HEK293 (cell line): ENCODE measurements around the gene GPR17.

ENCODE experiments used
- AEBP2 ChIP-seq: fragments of 450-650 bp; formaldehyde crosslinking; IDR thresholded peaks from 2 replicates; pipeline ENCODE4 v1.5.1; 2016; ENCODE audit warnings: missing biosample characterization, missing genetic modification characterization, borderline replicate concordance
- KLF9 ChIP-seq: fragments of 450-650 bp; formaldehyde crosslinking; IDR thresholded peaks from 2 replicates; pipeline ENCODE4 v1.5.1; 2016; ENCODE audit warnings: missing biosample characterization, missing genetic modification characterization, low read depth
- TCF7L2 ChIP-seq: IDR thresholded peaks from 2 replicates; pipeline ENCODE4 v1.6.1; 2011; ENCODE audit warnings: low read depth, mild to moderate bottlenecking, inconsistent platforms, low read length, moderate library complexity, borderline replicate concordance
- ZFP69B ChIP-seq: fragments of 450-650 bp; formaldehyde crosslinking; IDR thresholded peaks from 2 replicates; pipeline ENCODE4 v1.5.1; 2016; ENCODE audit warnings: missing biosample characterization, missing genetic modification characterization
- ZNF302 ChIP-seq: fragments of 450-650 bp; formaldehyde crosslinking; IDR thresholded peaks from 2 replicates; pipeline ENCODE4 v1.5.1; 2016; ENCODE audit warnings: missing biosample characterization, missing genetic modification characterization, low read depth
- ZNF311 ChIP-seq: fragments of 450-650 bp; formaldehyde crosslinking; IDR thresholded peaks from 2 replicates; pipeline ENCODE4 v1.5.1; 2017; ENCODE audit warnings: missing biosample characterization, missing genetic modification characterization, borderline replicate concordance
- ZNF362 ChIP-seq: fragments of 450-650 bp; formaldehyde crosslinking; IDR thresholded peaks from 2 replicates; pipeline ENCODE4 v1.5.1; 2016; ENCODE audit warnings: missing biosample characterization, missing genetic modification characterization
- ZNF391 ChIP-seq: fragments of 450-650 bp; formaldehyde crosslinking; IDR thresholded peaks from 2 replicates; pipeline ENCODE4 v1.5.1; 2016; ENCODE audit warnings: low read depth, missing biosample characterization, missing genetic modification characterization, borderline replicate concordance
- ZNF701 ChIP-seq: fragments of 450-650 bp; formaldehyde crosslinking; IDR thresholded peaks from 2 replicates; pipeline ENCODE4 v1.5.1; 2016; ENCODE audit warnings: missing biosample characterization, missing genetic modification characterization
- TF ChIP-seq, protein P1 (sequence below): fragments of 450-650 bp; formaldehyde crosslinking; IDR thresholded peaks from 2 replicates; pipeline ENCODE4 v1.5.1; 2016; ENCODE audit warnings: missing biosample characterization, missing genetic modification characterization, borderline replicate concordance
- TF ChIP-seq, protein P2 (sequence below): fragments of 450-650 bp; formaldehyde crosslinking; IDR thresholded peaks from 2 replicates; pipeline ENCODE4 v1.5.1; 2016; ENCODE audit warnings: missing biosample characterization, missing genetic modification characterization
- TF ChIP-seq, protein P3 (sequence below): fragments of 450-650 bp; IDR thresholded peaks from 2 replicates; pipeline ENCODE4 v1.5.1; 2018; ENCODE audit warnings: missing biosample characterization, mild to moderate bottlenecking, missing genetic modification characterization
- TF ChIP-seq, protein P4 (sequence below): fragments of 450-650 bp; formaldehyde crosslinking; IDR thresholded peaks from 2 replicates; pipeline ENCODE4 v1.5.1; 2017; ENCODE audit warnings: missing biosample characterization, missing genetic modification characterization

GPR17 gene

GRCh38 chr2:127640082-127641072 lies 5.6 kb upstream of the GPR17 start (continued):
- TF ChIP-seq, protein P1, sequence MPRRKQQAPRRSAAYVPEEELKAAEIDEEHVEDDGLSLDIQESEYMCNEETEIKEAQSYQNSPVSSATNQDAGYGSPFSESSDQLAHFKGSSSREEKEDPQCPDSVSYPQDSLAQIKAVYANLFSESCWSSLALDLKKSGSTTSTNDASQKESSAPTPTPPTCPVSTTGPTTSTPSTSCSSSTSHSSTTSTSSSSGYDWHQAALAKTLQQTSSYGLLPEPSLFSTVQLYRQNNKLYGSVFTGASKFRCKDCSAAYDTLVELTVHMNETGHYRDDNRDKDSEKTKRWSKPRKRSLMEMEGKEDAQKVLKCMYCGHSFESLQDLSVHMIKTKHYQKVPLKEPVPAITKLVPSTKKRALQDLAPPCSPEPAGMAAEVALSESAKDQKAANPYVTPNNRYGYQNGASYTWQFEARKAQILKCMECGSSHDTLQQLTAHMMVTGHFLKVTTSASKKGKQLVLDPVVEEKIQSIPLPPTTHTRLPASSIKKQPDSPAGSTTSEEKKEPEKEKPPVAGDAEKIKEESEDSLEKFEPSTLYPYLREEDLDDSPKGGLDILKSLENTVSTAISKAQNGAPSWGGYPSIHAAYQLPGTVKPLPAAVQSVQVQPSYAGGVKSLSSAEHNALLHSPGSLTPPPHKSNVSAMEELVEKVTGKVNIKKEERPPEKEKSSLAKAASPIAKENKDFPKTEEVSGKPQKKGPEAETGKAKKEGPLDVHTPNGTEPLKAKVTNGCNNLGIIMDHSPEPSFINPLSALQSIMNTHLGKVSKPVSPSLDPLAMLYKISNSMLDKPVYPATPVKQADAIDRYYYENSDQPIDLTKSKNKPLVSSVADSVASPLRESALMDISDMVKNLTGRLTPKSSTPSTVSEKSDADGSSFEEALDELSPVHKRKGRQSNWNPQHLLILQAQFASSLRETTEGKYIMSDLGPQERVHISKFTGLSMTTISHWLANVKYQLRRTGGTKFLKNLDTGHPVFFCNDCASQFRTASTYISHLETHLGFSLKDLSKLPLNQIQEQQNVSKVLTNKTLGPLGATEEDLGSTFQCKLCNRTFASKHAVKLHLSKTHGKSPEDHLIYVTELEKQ (tag by site-specific recombination) = no peak
- TF ChIP-seq ZFP69B (tag by site-specific recombination) (peak; percentile 40; the same call in 1 of the 2 replicates), ZNF701 (tag by site-specific recombination) (no peak), KLF9 (tag by site-specific recombination) (no peak), ZNF311 (no peak), ZNF391 (tag by site-specific recombination) (no peak), TCF7L2 (no peak), ZNF362 (tag by site-specific recombination) (no peak), AEBP2 (no peak), ZNF302 (tag by site-specific recombination) (no peak)
- TF ChIP-seq, protein P2, sequence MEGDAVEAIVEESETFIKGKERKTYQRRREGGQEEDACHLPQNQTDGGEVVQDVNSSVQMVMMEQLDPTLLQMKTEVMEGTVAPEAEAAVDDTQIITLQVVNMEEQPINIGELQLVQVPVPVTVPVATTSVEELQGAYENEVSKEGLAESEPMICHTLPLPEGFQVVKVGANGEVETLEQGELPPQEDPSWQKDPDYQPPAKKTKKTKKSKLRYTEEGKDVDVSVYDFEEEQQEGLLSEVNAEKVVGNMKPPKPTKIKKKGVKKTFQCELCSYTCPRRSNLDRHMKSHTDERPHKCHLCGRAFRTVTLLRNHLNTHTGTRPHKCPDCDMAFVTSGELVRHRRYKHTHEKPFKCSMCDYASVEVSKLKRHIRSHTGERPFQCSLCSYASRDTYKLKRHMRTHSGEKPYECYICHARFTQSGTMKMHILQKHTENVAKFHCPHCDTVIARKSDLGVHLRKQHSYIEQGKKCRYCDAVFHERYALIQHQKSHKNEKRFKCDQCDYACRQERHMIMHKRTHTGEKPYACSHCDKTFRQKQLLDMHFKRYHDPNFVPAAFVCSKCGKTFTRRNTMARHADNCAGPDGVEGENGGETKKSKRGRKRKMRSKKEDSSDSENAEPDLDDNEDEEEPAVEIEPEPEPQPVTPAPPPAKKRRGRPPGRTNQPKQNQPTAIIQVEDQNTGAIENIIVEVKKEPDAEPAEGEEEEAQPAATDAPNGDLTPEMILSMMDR (tag by site-specific recombination) = 0 out of 2 replicates have a peak, but pooled peaks have one; percentile 9
- TF ChIP-seq, protein P3, sequence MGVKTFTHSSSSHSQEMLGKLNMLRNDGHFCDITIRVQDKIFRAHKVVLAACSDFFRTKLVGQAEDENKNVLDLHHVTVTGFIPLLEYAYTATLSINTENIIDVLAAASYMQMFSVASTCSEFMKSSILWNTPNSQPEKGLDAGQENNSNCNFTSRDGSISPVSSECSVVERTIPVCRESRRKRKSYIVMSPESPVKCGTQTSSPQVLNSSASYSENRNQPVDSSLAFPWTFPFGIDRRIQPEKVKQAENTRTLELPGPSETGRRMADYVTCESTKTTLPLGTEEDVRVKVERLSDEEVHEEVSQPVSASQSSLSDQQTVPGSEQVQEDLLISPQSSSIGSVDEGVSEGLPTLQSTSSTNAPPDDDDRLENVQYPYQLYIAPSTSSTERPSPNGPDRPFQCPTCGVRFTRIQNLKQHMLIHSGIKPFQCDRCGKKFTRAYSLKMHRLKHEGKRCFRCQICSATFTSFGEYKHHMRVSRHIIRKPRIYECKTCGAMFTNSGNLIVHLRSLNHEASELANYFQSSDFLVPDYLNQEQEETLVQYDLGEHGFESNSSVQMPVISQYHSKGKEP (tag by site-specific recombination) = no peak
- TF ChIP-seq, protein P4, sequence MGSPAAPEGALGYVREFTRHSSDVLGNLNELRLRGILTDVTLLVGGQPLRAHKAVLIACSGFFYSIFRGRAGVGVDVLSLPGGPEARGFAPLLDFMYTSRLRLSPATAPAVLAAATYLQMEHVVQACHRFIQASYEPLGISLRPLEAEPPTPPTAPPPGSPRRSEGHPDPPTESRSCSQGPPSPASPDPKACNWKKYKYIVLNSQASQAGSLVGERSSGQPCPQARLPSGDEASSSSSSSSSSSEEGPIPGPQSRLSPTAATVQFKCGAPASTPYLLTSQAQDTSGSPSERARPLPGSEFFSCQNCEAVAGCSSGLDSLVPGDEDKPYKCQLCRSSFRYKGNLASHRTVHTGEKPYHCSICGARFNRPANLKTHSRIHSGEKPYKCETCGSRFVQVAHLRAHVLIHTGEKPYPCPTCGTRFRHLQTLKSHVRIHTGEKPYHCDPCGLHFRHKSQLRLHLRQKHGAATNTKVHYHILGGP (tag by site-specific recombination) = no peak
